ENCODE data around the gene BLOC1S6. TPM values are rescaled to one million over a fixed set of nuclear protein-coding genes. Genes with fewer than 3 reads are reported as not detected.

The BLOC1S6 gene
- total and polyA plus RNA-seq, 2 of the 8 experiments (the other 6 are each of a cell fraction or from before 2014, with no cell fraction given) = 4.5 to 28.8 TPM

DNA sequence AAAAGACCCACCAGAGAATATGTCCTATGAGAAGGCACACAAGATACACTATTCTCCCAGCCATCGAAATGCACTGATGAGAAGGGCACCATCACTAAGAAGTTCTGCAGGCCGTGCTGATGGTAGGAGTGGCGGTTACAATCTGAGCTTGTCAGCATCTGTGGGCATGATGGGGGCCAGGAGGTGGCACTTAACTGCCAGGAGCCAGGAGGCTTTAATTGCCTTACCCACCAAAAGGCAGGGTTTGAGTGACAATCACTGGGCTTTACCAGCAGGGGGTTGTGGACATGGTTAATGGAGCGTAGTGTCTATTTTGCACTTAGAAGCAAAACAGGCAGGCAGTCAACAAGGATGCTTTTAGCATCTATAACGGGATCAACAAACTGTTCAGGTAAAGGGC is 31.6 kb downstream of the BLOC1S6 start:
- no peak for DNase-seq (ENCODE audit: low read depth in 1 of 2, low spot score in 2 of 2)
- Histone ChIP-seq H3K56ac (replicated peaks; ENCODE audit: insufficient read length, low read depth, low read length) (no peak overlapping the region), H4K8ac (ENCODE audit: extremely low read depth, insufficient read depth, low read length) (no peak overlapping the region), H3K9me3 (ENCODE audit: insufficient read depth in 2 of 2, low read depth in 1 of 2, low read length in 1 of 2) (peaks cover 0 to 7% of the 10 kb centered on the region in 2 experiments; a peak in 1 of 4 replicates), H2BK120ac (replicated peaks; ENCODE audit: low read depth, low read length) (no peak overlapping the region), H3K36me3 (ENCODE audit: control insufficient read depth in 2 of 4, insufficient read depth in 4 of 4, low read length in 3 of 4) (no peaks in the 10 kb centered on the region), H2AFZ (ENCODE audit: low read length) (no peak overlapping the region), H3K79me2 (ENCODE audit: control insufficient read depth in 1 of 2, insufficient read depth in 2 of 2, low read length in 2 of 2) (no peaks in the 10 kb centered on the region), H3K14ac (ENCODE audit: insufficient read length) (no peak overlapping the region), H3K18ac (ENCODE audit: extremely low read depth, low read length) (no peak overlapping the region), H3K27me3 (replicated peaks in 1 of 4; ENCODE audit: control insufficient read depth in 3 of 4, extremely low read depth in 1 of 4, insufficient read depth in 3 of 4, low read length in 3 of 4) (no peaks in the 10 kb centered on the region; a peak in 2 of 7 replicates), H3K4ac (replicated peaks; ENCODE audit: insufficient read length, low read depth, low read length) (no peak overlapping the region), H2BK20ac (ENCODE audit: low read length) (no peak overlapping the region), H3K4me3 (ENCODE audit: extremely low read depth in 1 of 4, insufficient read depth in 2 of 4, low read depth in 3 of 4, low read length in 4 of 4) (no peak overlapping the region), H2BK12ac (ENCODE audit: low read depth, low read length) (no peak overlapping the region), H4K20me1 (replicated peaks in 1 of 2; ENCODE audit: control insufficient read depth in 1 of 2, insufficient read depth in 2 of 2, low read length in 2 of 2) (no peaks in the 10 kb centered on the region), H3K9ac (replicated peaks in 1 of 4; ENCODE audit: extremely low read depth in 1 of 4, low read depth in 3 of 4, low read length in 3 of 4) (no peak overlapping the region), H3K23ac (ENCODE audit: insufficient read length) (no peak overlapping the region), H3K23me2 (ENCODE audit: low read depth, low read length) (no peaks in the 10 kb centered on the region), H3K4me1 (replicated peaks in 1 of 4; ENCODE audit: control insufficient read depth in 3 of 4, insufficient read depth in 4 of 4, low read length in 3 of 4) (no peaks in the 10 kb centered on the region), H2BK15ac (ENCODE audit: low read length) (no peak overlapping the region), H4K5ac (ENCODE audit: insufficient read length, low read depth, low read length) (no peak overlapping the region), H3K27ac (ENCODE audit: low read depth, low read length) (no peak overlapping the region), H2AK5ac (ENCODE audit: low read depth, low read length) (no peak overlapping the region), H3K4me2 (ENCODE audit: insufficient read depth in 1 of 2, low read depth in 2 of 2, low read length in 2 of 2) (no peak overlapping the region), H4K91ac (replicated peaks; ENCODE audit: insufficient read length, low read length) (no peak overlapping the region), H3K79me1 (ENCODE audit: low read depth, low read length) (no peaks in the 10 kb centered on the region), H2BK5ac (ENCODE audit: low read depth, low read length) (no peak overlapping the region)
- TF ChIP-seq TBP (IDR thresholded peaks at IDR 0.05; ENCODE audit: low read depth, low read length) = no peak
- TF ChIP-seq POLR2AphosphoS5 (IDR thresholded peaks at IDR 0.05; ENCODE audit: low read depth, low read length) = no peak
- TF ChIP-seq NRF1 (IDR thresholded peaks at IDR 0.05; ENCODE audit: low read depth, low read length) = no peak
- TF ChIP-seq KDM4A (IDR thresholded peaks at IDR 0.05; ENCODE audit: low read depth, low read length, severe bottlenecking) = no peak
- no peak for TF ChIP-seq HDAC2 (IDR thresholded peaks at IDR 0.05; ENCODE audit: borderline replicate concordance in 1 of 2, low read depth in 2 of 2, low read length in 2 of 2)
- TF ChIP-seq EZH2 (IDR thresholded peaks at IDR 0.05; ENCODE audit: low read depth, low read length, severe bottlenecking) = no peak
- TF ChIP-seq PHF8 (conservative IDR thresholded peaks at IDR 0.05; ENCODE audit: low read depth, low read length) = no peak
- no peak for TF ChIP-seq NANOG (IDR thresholded peaks at IDR 0.05; ENCODE audit: insufficient read depth, low read depth, low read length, poor library complexity, severe bottlenecking)
- TF ChIP-seq SIX5 (IDR thresholded peaks at IDR 0.05; ENCODE audit: low read depth, low read length) = no peak
- no peak for TF ChIP-seq RXRA (IDR thresholded peaks at IDR 0.05; ENCODE audit: insufficient read depth, low read depth, low read length)
- TF ChIP-seq KDM1A (IDR thresholded peaks at IDR 0.05; ENCODE audit: borderline replicate concordance, low read length) = no peak
- TF ChIP-seq YY1 (IDR thresholded peaks at IDR 0.05; ENCODE audit: low read depth, low read length) = no peak
- TF ChIP-seq CBX5 (IDR thresholded peaks at IDR 0.05; ENCODE audit: low read depth, low read length) = no peak
- 85% methylated on average over 5 of the region's 5 CpGs; no CpG with 5 or more reads in 1 of the 2 experiments for WGBS, 2 experiments (ENCODE audit: extremely low coverage in 1 of 2, insufficient coverage in 1 of 2, insufficient read length in 1 of 2, insufficient replicate concordance in 2 of 2, low coverage in 1 of 2, low lambda C conversion rate in 2 of 2, missing lambda C conversion rate in 1 of 2)
- CTCF ChIA-PET (ENCODE audit: partially characterized antibody) = no interaction called here
- POLR2A ChIA-PET (ENCODE audit: partially characterized antibody) = no interaction called here
- FAIRE-seq = no peak

Measured in H1 (cell line).